Measurements from ENCODE around the gene KCNMB2. TPM values are rescaled to one million over a fixed set of nuclear protein-coding genes. Genes with fewer than 3 reads are reported as not detected.
A peak's percentile ranks its signal among the peaks of the same experiment; 100 is the strongest.

KCNMB2 gene
- polyA plus RNA-seq, 2 of the 4 experiments (the other 2 are of a cell fraction): not detected

DNA sequence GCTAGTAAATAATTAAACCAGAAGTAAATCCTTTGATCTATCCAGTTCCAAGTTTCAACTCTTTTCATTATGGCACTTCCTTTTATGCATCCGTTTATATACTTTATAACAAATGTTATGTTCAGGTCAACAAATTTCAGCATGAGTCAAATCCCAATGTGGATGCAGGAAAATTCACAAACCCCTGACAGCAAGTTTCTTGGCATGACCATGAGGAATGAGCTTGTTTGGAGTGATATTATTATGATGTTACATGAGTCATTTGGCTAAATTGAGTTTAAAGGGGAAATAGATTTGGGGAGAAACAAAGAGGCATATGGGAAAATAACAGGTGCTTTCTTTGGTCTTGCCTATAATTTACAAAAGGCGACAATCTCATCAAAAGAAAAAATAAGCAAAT, 32.1 kb upstream of the KCNMB2 start:
- ATAC-seq: no peak
- DNase-seq (ENCODE audit: low read depth in 1 of 2, low spot score in 1 of 2): no peak
- no peak for FAIRE-seq
- Histone ChIP-seq H3K4me2 (no peak overlapping the region), H3K4me1 (no peaks in the 10 kb centered on the region), H3K9me3 (no peaks in the 10 kb centered on the region), H3K27ac (no peak overlapping the region), H3K4me3 (no peak overlapping the region)
- ChIA-PET CTCF (no interaction called here), POLR2A (no interaction called here)
- no peak for TF ChIP-seq ZFP36 (IDR thresholded peaks at IDR 0.05; ENCODE audit: borderline replicate concordance, partially characterized antibody)
- TF ChIP-seq EHMT2 (IDR thresholded peaks at IDR 0.05; ENCODE audit: low read depth): no peak
- TF ChIP-seq RNF2 (IDR thresholded peaks at IDR 0.05; ENCODE audit: borderline replicate concordance, low read depth): no peak
- no peak for TF ChIP-seq PHF8 (IDR thresholded peaks at IDR 0.05; ENCODE audit: borderline replicate concordance, low read depth)
- TF ChIP-seq, protein P1, sequence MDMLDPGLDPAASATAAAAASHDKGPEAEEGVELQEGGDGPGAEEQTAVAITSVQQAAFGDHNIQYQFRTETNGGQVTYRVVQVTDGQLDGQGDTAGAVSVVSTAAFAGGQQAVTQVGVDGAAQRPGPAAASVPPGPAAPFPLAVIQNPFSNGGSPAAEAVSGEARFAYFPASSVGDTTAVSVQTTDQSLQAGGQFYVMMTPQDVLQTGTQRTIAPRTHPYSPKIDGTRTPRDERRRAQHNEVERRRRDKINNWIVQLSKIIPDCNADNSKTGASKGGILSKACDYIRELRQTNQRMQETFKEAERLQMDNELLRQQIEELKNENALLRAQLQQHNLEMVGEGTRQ (IDR thresholded peaks at IDR 0.05): no peak
- TF ChIP-seq HES2 (IDR thresholded peaks at IDR 0.05): no peak
- no peak for TF ChIP-seq HMGXB4 (CRISPR knock-in tag; IDR thresholded peaks at IDR 0.05; ENCODE audit: borderline replicate concordance)
- no peak for TF ChIP-seq KDM5A (IDR thresholded peaks at IDR 0.05)
- no peak for TF ChIP-seq TFCP2L1 (CRISPR knock-in tag; IDR thresholded peaks at IDR 0.05)
- no peak for TF ChIP-seq HOXA7 (CRISPR knock-in tag; IDR thresholded peaks at IDR 0.05)
- TF ChIP-seq EHF (CRISPR knock-in tag; IDR thresholded peaks at IDR 0.05): no peak
- WGBS (ENCODE audit: missing lambda C conversion rate): 46% methylated on average over 2 of the region's 2 CpGs

GRCh38 chr3:178505832-178506231, 30.4 kb upstream of the KCNMB2 start:
- TF ChIP-seq HEYL (CRISPR knock-in tag; IDR thresholded peaks at IDR 0.05): no peak
- TF ChIP-seq, protein P2, sequence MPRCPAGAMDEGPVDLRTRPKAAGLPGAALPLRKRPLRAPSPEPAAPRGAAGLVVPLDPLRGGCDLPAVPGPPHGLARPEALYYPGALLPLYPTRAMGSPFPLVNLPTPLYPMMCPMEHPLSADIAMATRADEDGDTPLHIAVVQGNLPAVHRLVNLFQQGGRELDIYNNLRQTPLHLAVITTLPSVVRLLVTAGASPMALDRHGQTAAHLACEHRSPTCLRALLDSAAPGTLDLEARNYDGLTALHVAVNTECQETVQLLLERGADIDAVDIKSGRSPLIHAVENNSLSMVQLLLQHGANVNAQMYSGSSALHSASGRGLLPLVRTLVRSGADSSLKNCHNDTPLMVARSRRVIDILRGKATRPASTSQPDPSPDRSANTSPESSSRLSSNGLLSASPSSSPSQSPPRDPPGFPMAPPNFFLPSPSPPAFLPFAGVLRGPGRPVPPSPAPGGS (IDR thresholded peaks at IDR 0.05): no peak
- no peak for TF ChIP-seq TFCP2L1 (CRISPR knock-in tag; IDR thresholded peaks at IDR 0.05)
- TF ChIP-seq NPAS2 (CRISPR knock-in tag; IDR thresholded peaks at IDR 0.05; ENCODE audit: borderline replicate concordance): no peak
- Histone ChIP-seq H3K4me1 (no peaks in the 10 kb centered on the region), H3K9me3 (no peaks in the 10 kb centered on the region), H3K4me2 (no peak overlapping the region), H3K4me3 (no peak overlapping the region), H3K27ac (no peak overlapping the region)
- ChIA-PET POLR2A (no interaction called here), CTCF (no interaction called here)
- no peak for DNase-seq (ENCODE audit: low read depth in 1 of 2, low spot score in 1 of 2)
- no peak for ATAC-seq
- WGBS (ENCODE audit: missing lambda C conversion rate): 63% methylated on average over 3 of the region's 3 CpGs
- FAIRE-seq: no peak

DNA sequence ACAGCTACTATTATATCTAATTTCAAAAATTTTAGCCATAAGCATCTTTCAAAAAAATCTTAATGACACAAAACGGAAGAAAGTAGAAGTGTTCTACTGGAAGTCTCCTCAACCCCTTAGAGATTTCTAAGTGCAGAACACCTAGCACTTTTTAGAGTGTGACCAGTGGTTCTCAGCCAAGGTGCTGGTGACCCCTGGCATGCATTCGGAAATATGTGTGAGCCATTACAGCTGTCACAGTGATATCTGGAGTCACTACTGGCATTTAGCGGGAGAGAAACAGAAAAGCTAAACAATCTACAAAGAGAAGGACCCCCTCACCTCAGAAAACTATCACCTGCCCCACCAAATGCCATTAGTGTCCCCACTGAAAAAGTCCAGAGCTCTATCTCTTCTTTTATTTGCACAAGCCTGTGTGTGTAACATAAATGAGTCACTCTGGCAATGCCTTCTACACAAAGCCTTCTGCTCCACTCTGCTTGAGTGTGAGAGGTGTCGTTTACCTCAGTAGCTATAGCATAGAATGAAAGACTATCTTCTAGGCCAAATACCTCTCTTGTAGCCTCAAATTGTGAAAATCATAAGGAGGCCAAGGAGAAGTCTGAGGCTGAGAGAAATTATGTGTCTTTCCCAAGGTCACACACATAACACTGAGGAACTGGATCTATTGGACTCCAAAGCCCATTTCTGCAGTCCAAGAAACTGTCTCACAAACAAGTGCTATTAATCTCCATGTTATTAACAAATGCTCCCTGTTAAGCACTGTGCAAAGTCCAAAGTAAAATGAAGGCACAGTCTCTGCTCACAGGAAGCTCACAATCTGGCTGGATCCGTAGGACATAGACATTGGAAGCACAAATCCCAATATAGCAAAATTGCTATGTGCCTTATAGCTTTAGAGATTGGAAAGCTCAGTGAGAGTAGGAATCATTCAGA, 28.5 kb upstream of the KCNMB2 start:
- FAIRE-seq (no peak), ATAC-seq (0 out of 6 replicates have a peak, but pooled peaks of 1 of the 2 experiments have one; percentile 34), DNase-seq (ENCODE audit: low read depth in 1 of 2, low spot score in 1 of 2) (no peak)
- Histone ChIP-seq H3K4me2 (no peak overlapping the region), H3K4me3 (no peak overlapping the region), H3K9me3 (no peaks in the 10 kb centered on the region), H3K4me1 (no peaks in the 10 kb centered on the region), H3K27ac (no peak overlapping the region)
- WGBS (ENCODE audit: missing lambda C conversion rate): 16% methylated on average over 5 of the region's 5 CpGs
- TF ChIP-seq, protein P3, sequence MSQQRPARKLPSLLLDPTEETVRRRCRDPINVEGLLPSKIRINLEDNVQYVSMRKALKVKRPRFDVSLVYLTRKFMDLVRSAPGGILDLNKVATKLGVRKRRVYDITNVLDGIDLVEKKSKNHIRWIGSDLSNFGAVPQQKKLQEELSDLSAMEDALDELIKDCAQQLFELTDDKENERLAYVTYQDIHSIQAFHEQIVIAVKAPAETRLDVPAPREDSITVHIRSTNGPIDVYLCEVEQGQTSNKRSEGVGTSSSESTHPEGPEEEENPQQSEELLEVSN (IDR thresholded peaks at IDR 0.05; ENCODE audit: borderline replicate concordance, low read depth): no peak
- ChIA-PET CTCF (no interaction called here), POLR2A (no interaction called here)

Data from A549 (cell line).